ENCODE results near the gene CUBN.
"Not testable (repeated sequence)": the region's sequence is repeated elsewhere in the genome, so short reads cannot be mapped to it uniquely, and the experiment has no call there.

Gene CUBN

GRCh38 chr10:17019696-17020095, 109.9 kb downstream of the CUBN start:
- no peaks in the 10 kb centered on the region for H3K27me3 ChIP-seq (ENCODE audit: control insufficient read depth, insufficient read depth, low read length)
- H3K4me1 ChIP-seq (ENCODE audit: control insufficient read depth, insufficient read depth, low read length) = peaks cover 23% of the 10 kb centered on the region
- H3K9ac ChIP-seq (ENCODE audit: low read depth, low read length) = no peak overlapping the region
- H3K9me3 ChIP-seq (replicated peaks; ENCODE audit: low read length) = no peaks in the 10 kb centered on the region
- no peak overlapping the region for H3K4me3 ChIP-seq (ENCODE audit: low read length)
- no peak overlapping the region for H3K4me2 ChIP-seq (ENCODE audit: low read length)
- no peaks in the 10 kb centered on the region for H3K36me3 ChIP-seq (ENCODE audit: insufficient read depth, low read length)

DNA sequence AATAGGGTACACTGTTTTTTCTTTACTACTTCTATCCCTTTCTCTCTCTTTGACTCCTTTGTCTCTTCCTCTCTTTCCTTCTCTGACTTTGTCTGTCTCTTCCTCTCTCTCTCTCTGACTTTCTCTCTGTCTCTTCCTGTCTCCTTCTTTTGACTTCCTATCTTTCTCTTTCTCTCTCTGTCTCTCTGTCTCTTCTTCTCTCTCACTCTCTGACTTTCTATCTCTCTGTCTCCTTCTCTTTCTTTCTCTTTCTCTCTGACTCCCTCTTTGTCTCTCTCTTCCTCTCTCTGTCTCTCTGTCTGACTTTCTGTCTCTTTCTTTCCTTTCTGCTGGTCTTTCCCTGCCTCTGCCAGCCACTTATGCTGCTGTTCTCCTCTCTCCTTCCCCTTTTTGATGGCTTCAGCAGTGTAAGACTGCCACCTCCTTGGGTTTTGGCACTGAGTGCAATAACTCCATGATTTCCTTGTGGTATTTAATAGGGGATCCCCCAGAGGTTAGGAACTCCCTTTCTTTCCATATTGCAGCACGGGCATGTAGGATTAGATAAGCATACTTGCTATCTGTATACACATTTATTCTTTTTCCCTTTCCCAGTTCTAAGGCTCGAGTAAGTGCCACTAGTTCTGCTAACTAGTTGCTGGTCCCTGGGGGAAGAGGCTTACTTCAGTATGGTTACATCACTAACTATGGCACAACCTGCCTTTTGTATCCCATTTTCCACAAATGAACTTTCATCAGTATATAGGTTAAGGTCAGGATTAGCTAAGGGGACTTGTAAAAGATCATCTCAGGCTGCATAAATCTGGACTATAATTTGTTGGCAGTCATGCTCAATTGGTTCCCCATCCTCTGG, 116.3 kb downstream of the CUBN start:
- H3K9ac ChIP-seq (ENCODE audit: low read depth, low read length); H3K9me3 ChIP-seq (replicated peaks; ENCODE audit: low read length); H3K27me3 ChIP-seq (ENCODE audit: control insufficient read depth, insufficient read depth, low read length); H3K36me3 ChIP-seq (ENCODE audit: insufficient read depth, low read length); H3K4me2 ChIP-seq (ENCODE audit: low read length); H3K4me3 ChIP-seq (ENCODE audit: low read length): not testable (repeated sequence)
- peaks cover 16% of the 10 kb centered on the region for H3K4me1 ChIP-seq (ENCODE audit: control insufficient read depth, insufficient read depth, low read length)

DNA sequence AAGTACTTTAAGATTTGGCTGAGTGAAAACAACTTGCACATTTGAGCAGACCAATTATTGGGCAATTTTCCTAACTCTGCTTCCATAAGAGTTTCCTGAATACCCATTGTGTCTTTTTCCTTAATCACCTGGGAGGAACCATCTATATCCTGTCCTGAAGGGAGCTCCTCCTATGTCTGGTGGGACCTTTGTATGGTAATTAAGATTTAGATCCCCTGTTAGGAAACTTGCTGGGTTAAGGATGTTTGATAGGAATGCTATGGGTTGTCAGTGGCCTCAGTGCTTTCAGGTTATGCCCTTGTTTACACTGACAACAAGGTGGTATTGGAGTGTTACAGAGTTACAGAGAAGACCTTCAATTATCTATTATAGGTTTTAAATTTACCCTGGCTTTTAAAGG, 116.9 kb downstream of the CUBN start:
- H3K4me3 ChIP-seq (ENCODE audit: low read length) = not testable (repeated sequence)
- H3K4me1 ChIP-seq (ENCODE audit: control insufficient read depth, insufficient read depth, low read length) = peaks cover 16% of the 10 kb centered on the region

DNA sequence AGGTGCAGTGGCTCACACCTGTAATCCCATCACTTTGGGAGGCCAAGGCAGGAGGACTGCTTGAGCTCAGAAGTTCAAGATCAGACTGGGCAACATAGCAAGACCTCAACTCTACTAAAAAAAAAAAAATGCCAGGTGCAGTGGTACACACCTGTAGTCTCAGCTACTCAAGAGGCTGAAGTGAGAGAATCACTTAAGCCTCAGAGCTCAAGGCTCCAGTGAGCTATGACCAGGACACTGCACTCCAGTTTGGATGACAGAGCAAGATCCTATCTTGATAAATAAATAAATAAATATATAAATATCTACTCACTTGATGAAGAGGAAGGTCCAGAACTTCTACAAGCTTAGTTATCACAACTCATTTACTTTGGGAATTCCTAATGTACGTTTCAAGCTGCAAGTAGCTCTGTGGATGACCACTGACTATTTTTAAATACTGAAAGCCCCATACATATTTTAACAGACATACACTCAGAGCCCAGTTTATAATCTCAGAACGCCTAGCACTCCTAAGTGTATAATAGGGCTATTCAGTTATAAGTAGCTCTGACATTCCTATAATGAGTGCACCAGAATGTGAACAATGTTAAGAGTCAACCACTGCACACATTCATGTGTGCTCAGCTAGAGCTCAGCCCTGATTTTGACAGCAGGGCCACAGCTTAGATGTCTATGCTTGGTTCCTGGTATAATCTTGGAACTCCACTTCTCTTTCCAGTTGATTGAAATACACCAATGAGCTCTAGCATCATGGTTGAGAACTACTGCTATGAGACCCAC, 119.1 kb downstream of the CUBN start:
- Histone ChIP-seq H3K27me3 (ENCODE audit: control insufficient read depth, insufficient read depth, low read length) (no peaks in the 10 kb centered on the region), H3K4me2 (ENCODE audit: low read length) (no peak overlapping the region), H3K9ac (ENCODE audit: low read depth, low read length) (no peak overlapping the region), H3K36me3 (ENCODE audit: insufficient read depth, low read length) (no peaks in the 10 kb centered on the region), H3K9me3 (replicated peaks; ENCODE audit: low read length) (no peaks in the 10 kb centered on the region), H3K4me3 (ENCODE audit: low read length) (no peak overlapping the region), H3K4me1 (ENCODE audit: control insufficient read depth, insufficient read depth, low read length) (peaks cover 21% of the 10 kb centered on the region)

More for the DNA sequence above, 116.9 kb downstream of the CUBN start:
- not testable (repeated sequence) for H3K36me3 ChIP-seq (ENCODE audit: insufficient read depth, low read length); H3K4me2 ChIP-seq (ENCODE audit: low read length); H3K27me3 ChIP-seq (ENCODE audit: control insufficient read depth, insufficient read depth, low read length); H3K9ac ChIP-seq (ENCODE audit: low read depth, low read length); H3K9me3 ChIP-seq (replicated peaks; ENCODE audit: low read length)

DNA sequence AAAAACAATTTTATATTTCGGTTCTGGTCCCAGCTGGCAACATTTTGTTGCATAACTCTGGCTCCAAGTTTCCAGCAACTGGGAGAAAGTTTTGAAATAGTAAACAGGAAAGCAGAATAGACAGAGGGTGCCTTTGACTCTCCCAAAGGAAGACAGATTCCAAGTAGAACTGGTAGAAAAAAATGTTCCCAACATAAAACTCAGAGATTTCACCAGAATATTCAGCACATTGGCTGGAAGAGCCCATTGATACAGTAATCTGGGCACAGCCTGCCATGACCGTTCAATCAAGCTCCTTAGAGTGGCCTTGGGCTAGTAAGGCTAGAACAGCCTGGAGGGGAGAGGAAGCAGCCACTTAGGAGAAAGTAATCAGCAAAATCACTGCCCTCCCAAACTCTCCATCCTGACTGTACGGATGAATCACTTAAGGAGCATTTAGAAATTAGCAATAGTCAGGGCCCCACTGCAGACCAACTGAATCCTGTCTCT, 120.4 kb downstream of the CUBN start:
- Histone ChIP-seq H3K9ac (ENCODE audit: low read depth, low read length) (peak overlapping the region; percentile 46), H3K4me3 (ENCODE audit: low read length) (no peak overlapping the region), H3K36me3 (ENCODE audit: insufficient read depth, low read length) (no peaks in the 10 kb centered on the region), H3K9me3 (replicated peaks; ENCODE audit: low read length) (no peaks in the 10 kb centered on the region), H3K4me2 (ENCODE audit: low read length) (peak overlapping the region; percentile 33), H3K4me1 (ENCODE audit: control insufficient read depth, insufficient read depth, low read length) (peaks cover 21% of the 10 kb centered on the region), H3K27me3 (ENCODE audit: control insufficient read depth, insufficient read depth, low read length) (no peaks in the 10 kb centered on the region)

DNA sequence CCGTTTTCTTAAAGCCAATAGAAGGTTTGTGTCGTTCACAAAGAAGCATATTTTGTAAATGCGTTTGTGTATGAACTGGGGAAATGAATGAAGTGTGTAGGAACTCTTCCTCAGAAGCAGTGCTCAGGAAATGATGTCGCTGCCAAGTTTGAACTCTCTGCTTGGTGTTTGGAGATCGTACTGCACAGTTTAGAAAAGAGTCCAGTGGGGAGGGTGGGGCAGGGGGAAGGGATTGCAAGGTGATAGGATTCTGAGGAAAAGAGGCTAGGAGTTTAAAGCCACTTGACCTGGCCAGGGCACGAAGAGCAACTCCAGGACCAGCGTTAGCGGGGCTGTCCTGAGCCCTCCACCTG, 122.2 kb downstream of the CUBN start:
- Histone ChIP-seq H3K4me1 (ENCODE audit: control insufficient read depth, insufficient read depth, low read length) (peaks cover 37% of the 10 kb centered on the region), H3K36me3 (ENCODE audit: insufficient read depth, low read length) (no peaks in the 10 kb centered on the region), H3K4me3 (ENCODE audit: low read length) (no peak overlapping the region), H3K9ac (ENCODE audit: low read depth, low read length) (no peak overlapping the region), H3K9me3 (replicated peaks; ENCODE audit: low read length) (no peaks in the 10 kb centered on the region), H3K27me3 (ENCODE audit: control insufficient read depth, insufficient read depth, low read length) (no peaks in the 10 kb centered on the region), H3K4me2 (ENCODE audit: low read length) (no peak overlapping the region)

DNA sequence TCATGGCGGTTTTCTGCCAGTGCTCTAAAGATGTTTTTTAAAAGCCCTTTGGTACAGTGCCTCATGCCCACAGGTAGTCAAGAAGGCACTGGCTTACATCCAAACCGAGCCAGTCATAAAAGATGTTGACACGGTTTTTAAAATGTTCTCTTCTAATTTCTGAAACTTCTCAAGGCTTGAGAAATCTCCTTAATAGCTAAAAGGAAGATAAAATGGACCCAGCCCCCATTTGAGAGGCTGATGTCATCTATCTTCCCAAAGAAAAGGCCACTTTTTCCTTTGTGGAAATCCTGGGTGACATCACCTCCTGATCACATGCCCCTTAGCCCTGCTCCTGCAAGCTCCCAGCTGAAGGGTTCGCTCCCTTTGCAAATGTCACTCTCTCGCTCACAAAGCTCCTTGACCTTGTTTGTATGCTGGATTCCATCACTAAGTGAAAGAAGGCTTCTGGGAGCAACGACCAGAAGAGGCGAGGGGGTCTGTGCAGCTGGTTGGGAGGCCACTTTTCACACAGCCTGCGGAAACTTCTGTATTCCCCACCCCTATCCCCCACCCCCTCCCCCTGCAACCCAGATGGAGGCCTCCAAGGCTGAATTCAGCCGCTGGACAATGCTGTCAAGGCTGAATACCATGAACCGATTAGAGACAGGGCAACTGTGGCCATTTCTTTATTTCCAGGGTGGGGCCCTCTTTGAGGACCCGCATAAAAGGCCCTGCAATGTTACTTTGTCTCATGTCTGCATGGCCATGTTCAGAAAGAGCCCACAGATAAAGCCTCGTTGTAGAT, 122.8 kb downstream of the CUBN start:
- H3K4me1 ChIP-seq (ENCODE audit: control insufficient read depth, insufficient read depth, low read length) = peaks cover 42% of the 10 kb centered on the region
- no peak overlapping the region for H3K4me3 ChIP-seq (ENCODE audit: low read length)
- no peak overlapping the region for H3K4me2 ChIP-seq (ENCODE audit: low read length)
- no peaks in the 10 kb centered on the region for H3K36me3 ChIP-seq (ENCODE audit: insufficient read depth, low read length)
- H3K9ac ChIP-seq (ENCODE audit: low read depth, low read length) = no peak overlapping the region
- no peaks in the 10 kb centered on the region for H3K27me3 ChIP-seq (ENCODE audit: control insufficient read depth, insufficient read depth, low read length)
- no peaks in the 10 kb centered on the region for H3K9me3 ChIP-seq (replicated peaks; ENCODE audit: low read length)

DNA sequence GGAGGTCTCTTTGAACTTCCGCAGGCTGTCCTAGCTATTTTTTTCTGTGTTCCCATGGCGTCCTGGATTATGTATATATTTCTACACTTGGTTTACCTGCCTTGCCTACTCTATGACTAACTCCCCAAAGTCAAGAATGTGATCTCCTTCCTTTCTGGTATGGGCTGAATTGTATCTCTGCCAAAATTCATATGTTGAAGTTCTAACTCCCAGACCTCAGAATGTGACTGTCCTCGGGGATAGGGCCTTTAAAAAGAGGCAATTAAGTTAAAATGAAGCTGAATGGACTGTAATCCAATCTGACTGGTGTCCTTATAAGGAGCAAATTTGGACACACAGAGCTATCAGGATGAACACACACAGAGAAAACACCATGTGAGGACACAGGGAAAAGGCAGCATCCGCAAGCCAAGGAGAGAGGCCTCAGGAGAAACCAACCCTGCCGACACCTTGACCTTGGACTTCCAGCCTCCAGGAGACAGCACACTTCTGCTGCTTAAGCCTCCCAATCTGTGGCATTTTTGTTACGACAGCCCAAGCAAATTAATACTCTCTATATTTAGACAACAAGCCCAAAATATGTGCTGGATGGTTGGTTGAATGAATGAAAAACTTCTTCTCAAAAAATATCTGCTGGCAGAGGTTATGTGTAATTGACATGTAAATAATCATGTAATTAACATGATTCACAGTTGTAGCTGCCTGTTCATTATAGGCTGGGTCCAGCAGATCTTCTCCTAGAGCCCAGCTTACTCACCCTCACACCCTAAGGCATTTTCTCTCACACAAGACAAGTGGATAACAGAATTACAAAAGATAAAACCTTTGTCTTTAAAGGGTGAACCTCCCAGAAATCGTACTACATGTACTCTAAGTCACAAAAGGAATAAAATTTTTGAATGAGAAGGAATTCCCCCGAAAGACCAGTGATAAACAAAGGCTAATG, 123.7 kb downstream of the CUBN start:
- Histone ChIP-seq H3K27me3 (ENCODE audit: control insufficient read depth, insufficient read depth, low read length) (no peaks in the 10 kb centered on the region), H3K4me1 (ENCODE audit: control insufficient read depth, insufficient read depth, low read length) (peaks cover 50% of the 10 kb centered on the region), H3K9me3 (replicated peaks; ENCODE audit: low read length) (no peaks in the 10 kb centered on the region), H3K4me2 (ENCODE audit: low read length) (no peak overlapping the region), H3K36me3 (ENCODE audit: insufficient read depth, low read length) (no peaks in the 10 kb centered on the region), H3K4me3 (ENCODE audit: low read length) (no peak overlapping the region), H3K9ac (ENCODE audit: low read depth, low read length) (no peak overlapping the region)

- Histone ChIP-seq H3K9ac (ENCODE audit: low read depth, low read length) (no peak overlapping the region), H3K4me3 (ENCODE audit: low read length) (no peak overlapping the region), H3K36me3 (ENCODE audit: insufficient read depth, low read length) (no peaks in the 10 kb centered on the region), H3K9me3 (replicated peaks; ENCODE audit: low read length) (no peaks in the 10 kb centered on the region), H3K4me2 (ENCODE audit: low read length) (no peak overlapping the region), H3K4me1 (ENCODE audit: control insufficient read depth, insufficient read depth, low read length) (peaks cover 50% of the 10 kb centered on the region), H3K27me3 (ENCODE audit: control insufficient read depth, insufficient read depth, low read length) (no peaks in the 10 kb centered on the region)
Observed at GRCh38 chr10:17004801-17005380, 124.7 kb downstream of the CUBN start.

- Histone ChIP-seq H3K4me2 (ENCODE audit: low read length) (peak overlapping the region; percentile 2), H3K27me3 (ENCODE audit: control insufficient read depth, insufficient read depth, low read length) (no peaks in the 10 kb centered on the region), H3K4me1 (ENCODE audit: control insufficient read depth, insufficient read depth, low read length) (peaks cover 47% of the 10 kb centered on the region), H3K36me3 (ENCODE audit: insufficient read depth, low read length) (no peaks in the 10 kb centered on the region), H3K9ac (ENCODE audit: low read depth, low read length) (peak overlapping the region; percentile 83), H3K9me3 (replicated peaks; ENCODE audit: low read length) (no peaks in the 10 kb centered on the region), H3K4me3 (ENCODE audit: low read length) (no peak overlapping the region)
Observed at GRCh38 chr10:17003651-17004286, 125.8 kb downstream of the CUBN start.
